ENCODE measurements around the gene JARID2. TPM values are rescaled to one million over a fixed set of nuclear protein-coding genes. Genes with fewer than 3 reads are reported as not detected.

Gene JARID2
- total and polyA plus RNA-seq, 10 of the 15 experiments (the other 5 are each of a cell fraction or from before 2014, with no cell fraction given) = 4.2 to 21.6 (median 11.7) TPM

GRCh38 chr6:15429141-15430110 lies 183.6 kb downstream of the JARID2 start:
- Histone ChIP-seq H3K36me3 (ENCODE audit: control insufficient read depth in 2 of 2, insufficient read depth in 2 of 2, low read length in 1 of 2) (peaks cover 2 to 5% of the 10 kb centered on the region in 2 experiments; a peak in 2 of 4 replicates), H3K9me3 (replicated peaks; ENCODE audit: control insufficient read depth, insufficient read depth, low read length) (no peaks in the 10 kb centered on the region), H2AFZ (ENCODE audit: control insufficient read depth, low read depth, low read length) (no peak overlapping the region), H3K4me1 (ENCODE audit: control insufficient read depth, insufficient read depth, low read length) (peaks cover 49% of the 10 kb centered on the region), H3K27ac (ENCODE audit: control insufficient read depth, insufficient read depth) (peak overlapping the region; percentile 51), H3K4me2 (ENCODE audit: control insufficient read depth, insufficient read depth) (peak overlapping the region; percentile 34; the same call in 1 of the 2 replicates), H4K20me1 (ENCODE audit: control insufficient read depth, insufficient read depth) (no peaks in the 10 kb centered on the region), H3K4me3 (peak overlapping the region; percentile 3; the same call in 1 of the 2 replicates), H3K9ac (ENCODE audit: control insufficient read depth, insufficient read depth, low read length) (no peak overlapping the region), H3K27me3 (replicated peaks in 1 of 2; ENCODE audit: control insufficient read depth in 2 of 2, insufficient read depth in 2 of 2, low read length in 1 of 2) (no peaks in the 10 kb centered on the region), H3K79me2 (ENCODE audit: control insufficient read depth, insufficient read depth, low read length) (peaks cover 90% of the 10 kb centered on the region)
- ChIA-PET SMC1A (ENCODE audit: uncharacterized antibody, unreplicated experiment) (interaction anchor here (0.6 to 7.5 kb wide), 6 partner anchors 9 to 69 kb away, joined by 3 to 52 read pairs (median 3); no protein-coding TSS in a partner anchor), RAD21 (ENCODE audit: unreplicated experiment) (no interaction called here), POLR2A (interaction anchor here (0.6 to 1.0 kb wide), 3 partner anchors 10 to 1729 kb away, joined by 3 to 4 read pairs (median 3); no protein-coding TSS in a partner anchor), CTCF (no interaction called here)
- in situ Hi-C loops (cut with MboI) (no loop called here), intact Hi-C loops (cut with micrococcal nuclease; ENCODE audit: unreplicated experiment) (no loop called here)
- BruUV-seq (replicated peaks) = no TSS peak
- WGBS (ENCODE audit: insufficient coverage, insufficient replicate concordance, low lambda C conversion rate, missing lambda C conversion rate) = 37% methylated on average over 12 of the region's 12 CpGs
- DNase-seq (ENCODE audit: low read depth, low spot score) (no peak), ATAC-seq (peak; percentile 24), FAIRE-seq (no peak)
- TF ChIP-seq BRCA1 (IDR thresholded peaks at IDR 0.05; ENCODE audit: low read depth, low read length) (no peak), MYB (IDR thresholded peaks at IDR 0.05; ENCODE audit: borderline replicate concordance, low read depth, low read length) (no peak), HDAC2 (IDR thresholded peaks at IDR 0.05) (no peak), MTA2 (IDR thresholded peaks at IDR 0.05; ENCODE audit: low read depth) (peak; percentile 52; the same call in 1 of the 2 replicates), TCF3 (IDR thresholded peaks at IDR 0.05; ENCODE audit: borderline replicate concordance, insufficient read depth, low read depth, low read length) (no peak), PAX5 (IDR thresholded peaks at IDR 0.05; ENCODE audit: borderline replicate concordance, low read depth, low read length) (no peak), HCFC1 (IDR thresholded peaks at IDR 0.05; ENCODE audit: low read length) (no peak), GATAD2B (conservative IDR thresholded peaks at IDR 0.05; ENCODE audit: low read depth) (no peak), PAX8 (IDR thresholded peaks at IDR 0.05) (0 out of 2 replicates have a peak, but pooled peaks have one; percentile 50), CBFB (IDR thresholded peaks at IDR 0.05; ENCODE audit: low read depth) (no peak), KLF5 (IDR thresholded peaks at IDR 0.05; ENCODE audit: partially characterized antibody) (no peak), STAT1 (conservative IDR thresholded peaks at IDR 0.05) (no peak), PML (IDR thresholded peaks at IDR 0.05; ENCODE audit: low read length) (no peak), EED (IDR thresholded peaks at IDR 0.05; ENCODE audit: low read depth) (peak; percentile 47; the same call in 1 of the 2 replicates), BACH1 (IDR thresholded peaks at IDR 0.05; ENCODE audit: borderline replicate concordance) (no peak), USF2 (IDR thresholded peaks at IDR 0.05; ENCODE audit: borderline replicate concordance, low read depth, low read length) (no peak), IKZF1 (conservative IDR thresholded peaks at IDR 0.05) (peak; percentile 49; the same call in 1 of the 2 replicates), ATF3 (IDR thresholded peaks at IDR 0.05; ENCODE audit: borderline replicate concordance, extremely low read depth, low read depth, low read length) (no peak), SUPT20H (IDR thresholded peaks at IDR 0.05; ENCODE audit: borderline replicate concordance, control insufficient read depth, low read depth, low read length) (no peak), FOXK2 (IDR thresholded peaks at IDR 0.05) (no peak), E4F1 (IDR thresholded peaks at IDR 0.05; ENCODE audit: borderline replicate concordance, partially characterized antibody) (no peak), FOXM1 (IDR thresholded peaks at IDR 0.05; ENCODE audit: low read depth, low read length) (no peak; the same call in 1 of the 2 replicates)
